Calu3 (cell line): ENCODE results near the gene FAM83B. TPM values are rescaled to one million over a fixed set of nuclear protein-coding genes. Genes with fewer than 3 reads are reported as not detected.

Experiments
- BruUV-seq: library from RNA; stranded (reverse); fragments of 400-500 nt; replicated peaks from 2 replicates; lab custom pipeline; 2021; lab: Mats Ljungman, UMichigan
- CTCF ChIA-PET: fragments of 300-600 bp; sonication (Branson Sonifier 250); formaldehyde crosslinking; loops from one replicate; lab custom pipeline; 2022; ENCODE audit warnings: antibody characterized with exemption; lab: Charles Lee
- DNase-seq: peaks from one replicate; pipeline ENCODE4 v3.0.0; 2022
- H3K27ac Mint-ChIP-seq: one replicate; pipeline ENCODE4 v1.8.0; 2022; ENCODE audit warnings: mixed read lengths; ENCODE audit not compliant: unreplicated experiment
- H3K27me3 Mint-ChIP-seq: one replicate; pipeline ENCODE4 v1.8.0; 2022; ENCODE audit warnings: mixed read lengths; ENCODE audit not compliant: unreplicated experiment
- H3K36me3 Mint-ChIP-seq: one replicate; pipeline ENCODE4 v1.8.0; 2022; ENCODE audit warnings: mild to moderate bottlenecking, moderate library complexity, mixed read lengths; ENCODE audit not compliant: insufficient read depth, unreplicated experiment
- H3K4me1 Mint-ChIP-seq: one replicate; pipeline ENCODE4 v1.8.0; 2022; ENCODE audit warnings: mild to moderate bottlenecking, low read depth, mixed read lengths; ENCODE audit not compliant: unreplicated experiment
- H3K4me3 Mint-ChIP-seq: one replicate; pipeline ENCODE4 v1.8.0; 2022; ENCODE audit warnings: mild to moderate bottlenecking, low read depth, moderate library complexity, mixed read lengths; ENCODE audit not compliant: unreplicated experiment
- H3K9me3 Mint-ChIP-seq: one replicate; pipeline ENCODE4 v1.8.0; 2022; ENCODE audit warnings: low read depth, mixed read lengths; ENCODE audit not compliant: unreplicated experiment
- CTCF ChIP-seq: fragments of 200-600 bp; IDR thresholded peaks from one replicate; pipeline ENCODE4 v1.8.0; 2022; ENCODE audit warnings: antibody characterized with exemption; ENCODE audit not compliant: unreplicated experiment
- intact Hi-C: fragments of 100-400 bp; cut with micrococcal nuclease; formaldehyde crosslinking; loops from one replicate; pipeline ENCODE4 v1.10.0; 2022; ENCODE audit not compliant: unreplicated experiment
- total RNA-seq: library from RNA; stranded (reverse); gene quantifications from 2 replicates; pipeline ENCODE4 v1.2.3, GENCODE V29; 2022

The FAM83B gene
- total RNA-seq, 1 experiment from 2014 or later, result 24.2 TPM

GRCh38 chr6:54929245-54929909 lies 82.8 kb downstream of the FAM83B start:
- intact Hi-C loops, result no loop called here
- H3K4me1 Mint-ChIP-seq, result peaks cover 9% of the 10 kb centered on the region

DNA sequence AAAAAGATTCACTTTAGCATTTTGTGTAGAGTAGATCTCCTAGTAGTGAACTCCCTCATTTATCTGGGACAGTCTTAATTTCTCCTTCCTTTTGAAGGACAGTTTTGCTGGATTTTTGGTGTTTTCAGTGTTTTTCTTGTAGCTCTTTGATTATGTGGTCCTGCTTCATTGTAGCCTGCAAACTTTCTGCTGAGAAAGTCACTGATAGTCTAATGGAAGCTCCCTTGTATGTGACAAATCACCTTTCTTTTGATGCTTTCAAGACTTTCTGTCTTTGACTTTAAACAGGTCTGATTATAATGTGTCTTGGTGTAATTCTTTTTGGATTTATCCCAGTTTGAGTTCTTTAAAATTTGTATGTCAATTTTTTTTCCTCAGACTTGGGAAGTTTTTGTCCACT lies 86.1 kb downstream of the FAM83B start:
- H3K4me3 Mint-ChIP-seq, result no peak overlapping the region
- no peak for DNase-seq
- H3K4me1 Mint-ChIP-seq, result peaks cover 9% of the 10 kb centered on the region
- intact Hi-C loops, result no loop called here
- no peak overlapping the region for H3K27ac Mint-ChIP-seq
- H3K9me3 Mint-ChIP-seq, result peaks cover 4% of the 10 kb centered on the region
- CTCF ChIA-PET, result no interaction called here
- no peaks in the 10 kb centered on the region for H3K27me3 Mint-ChIP-seq
- H3K36me3 Mint-ChIP-seq, result peaks cover 9% of the 10 kb centered on the region
- BruUV-seq, result no TSS peak
- no peak for TF ChIP-seq CTCF

More at GRCh38 chr6:54929245-54929909, 82.8 kb downstream of the FAM83B start:
- TF ChIP-seq CTCF, result no peak
- H3K4me3 Mint-ChIP-seq, result no peak overlapping the region
- CTCF ChIA-PET, result no interaction called here
- BruUV-seq, result no TSS peak
- H3K36me3 Mint-ChIP-seq, result peaks cover 9% of the 10 kb centered on the region
- no peak overlapping the region for H3K27ac Mint-ChIP-seq
- DNase-seq, result no peak
- H3K27me3 Mint-ChIP-seq, result no peaks in the 10 kb centered on the region
- H3K9me3 Mint-ChIP-seq, result peaks cover 4% of the 10 kb centered on the region

- no TSS peak for BruUV-seq
- no peak overlapping the region for H3K27ac Mint-ChIP-seq
- DNase-seq, result peak; percentile 48
- CTCF ChIA-PET, result no interaction called here
- H3K4me3 Mint-ChIP-seq, result no peak overlapping the region
- no peaks in the 10 kb centered on the region for H3K4me1 Mint-ChIP-seq
- peaks cover 9% of the 10 kb centered on the region for H3K36me3 Mint-ChIP-seq
- no peaks in the 10 kb centered on the region for H3K27me3 Mint-ChIP-seq
- intact Hi-C loops, result no loop called here
- no peak for TF ChIP-seq CTCF
- H3K9me3 Mint-ChIP-seq, result peaks cover 4% of the 10 kb centered on the region
Measured at GRCh38 chr6:54935739-54936138, 89.2 kb downstream of the FAM83B start.

DNA sequence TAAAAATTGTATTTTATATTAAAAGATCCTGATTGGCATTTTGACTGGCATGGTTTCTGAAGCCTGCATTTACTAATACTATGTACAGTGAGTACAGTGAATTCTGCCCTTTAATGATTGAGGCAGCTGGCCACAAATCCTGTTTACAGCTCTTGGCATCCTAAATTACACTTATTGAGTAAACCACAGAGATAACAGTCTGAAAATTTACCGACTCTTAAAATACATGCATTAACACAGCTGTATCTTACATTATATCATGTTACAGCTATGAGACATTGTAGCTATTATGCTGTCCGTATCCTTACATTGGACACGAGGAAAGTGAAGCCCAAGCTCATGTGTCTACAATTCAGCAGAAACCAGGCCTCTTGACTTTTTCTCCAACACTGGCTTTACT lies 90.8 kb downstream of the FAM83B start:
- H3K9me3 Mint-ChIP-seq, result peaks cover 4% of the 10 kb centered on the region
- CTCF ChIA-PET, result no interaction called here
- no peak for TF ChIP-seq CTCF
- no TSS peak for BruUV-seq
- H3K27me3 Mint-ChIP-seq, result no peaks in the 10 kb centered on the region
- intact Hi-C loops, result no loop called here
- no peak overlapping the region for H3K27ac Mint-ChIP-seq
- DNase-seq, result no peak
- H3K4me1 Mint-ChIP-seq, result no peaks in the 10 kb centered on the region
- no peak overlapping the region for H3K4me3 Mint-ChIP-seq
- peaks cover 13% of the 10 kb centered on the region for H3K36me3 Mint-ChIP-seq
